HL-60/S4 (cell line): ENCODE data around the gene SEC24D.

Experiments used
- in situ Hi-C: fragments of 300-500 bp; cut with MboI; formaldehyde crosslinking; loops from 2 replicates; pipeline ENCODE4 v1.14.3; 2022; ENCODE audit warnings: low sequenced_read_pairs

Gene SEC24D

DNA sequence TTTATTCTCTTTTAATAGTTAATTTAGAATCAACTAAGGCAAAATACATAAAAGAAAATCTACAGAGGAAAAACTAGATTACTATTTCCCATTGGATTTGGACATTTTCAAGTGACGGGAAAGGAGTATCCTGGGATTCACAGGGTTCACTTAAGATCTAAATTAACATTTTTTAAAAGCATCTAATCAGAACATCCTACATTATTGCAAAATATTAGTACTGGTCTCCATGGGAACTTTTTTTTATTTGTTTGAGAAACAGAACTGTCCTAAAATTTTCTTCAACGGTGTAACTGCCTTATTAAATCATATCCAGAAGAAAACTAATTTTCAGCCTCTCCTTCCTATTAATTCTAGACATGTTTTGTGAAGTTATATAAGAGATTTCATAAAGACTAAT, 81.0 kb downstream of the SEC24D start:
- in situ Hi-C loops: loop anchor here (10.0 kb wide), 1 partner anchor 220 kb away; no protein-coding TSS in a partner anchor

DNA sequence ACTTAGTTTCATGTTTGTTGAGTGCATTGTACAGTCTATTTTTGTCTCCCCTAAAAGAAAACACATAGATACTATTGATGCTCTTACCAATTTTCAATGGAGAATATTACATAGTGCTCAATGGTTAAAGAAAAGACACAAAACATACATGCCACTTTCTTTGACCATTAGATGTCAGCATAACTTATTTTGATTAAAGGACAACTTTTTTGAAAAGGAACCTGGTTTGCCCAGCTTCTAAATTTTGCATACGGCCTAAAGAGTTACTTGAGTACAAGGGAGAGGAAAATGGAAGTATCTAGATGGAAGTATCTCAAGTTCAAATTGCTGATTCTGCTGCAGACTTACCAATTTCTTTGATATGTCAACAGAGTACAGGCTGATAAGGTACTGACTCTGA, 82.2 kb downstream of the SEC24D start:
- in situ Hi-C loops: loop anchor here (10.0 kb wide), 1 partner anchor 221 kb away; no protein-coding TSS in a partner anchor

DNA sequence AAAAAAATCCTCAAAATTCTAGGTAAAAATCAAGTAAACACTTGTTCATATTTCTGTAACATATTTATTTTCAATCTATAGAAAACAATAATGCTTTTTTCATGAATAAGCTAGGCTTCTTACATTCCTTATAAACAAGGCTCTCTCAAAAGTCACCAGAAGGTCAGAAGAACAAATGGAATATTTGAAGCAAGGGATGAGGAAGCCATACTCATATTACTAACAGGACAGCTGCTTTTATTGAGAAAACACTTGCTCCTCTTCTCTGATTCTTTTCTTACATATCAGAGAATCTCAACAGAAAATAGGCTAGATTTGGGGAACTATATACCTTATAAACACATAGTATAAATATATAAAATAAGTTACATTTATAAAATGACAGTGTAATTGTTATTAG, 82.8 kb downstream of the SEC24D start:
- in situ Hi-C loops: loop anchor here (10.0 kb wide), 1 partner anchor 222 kb away; no protein-coding TSS in a partner anchor

DNA sequence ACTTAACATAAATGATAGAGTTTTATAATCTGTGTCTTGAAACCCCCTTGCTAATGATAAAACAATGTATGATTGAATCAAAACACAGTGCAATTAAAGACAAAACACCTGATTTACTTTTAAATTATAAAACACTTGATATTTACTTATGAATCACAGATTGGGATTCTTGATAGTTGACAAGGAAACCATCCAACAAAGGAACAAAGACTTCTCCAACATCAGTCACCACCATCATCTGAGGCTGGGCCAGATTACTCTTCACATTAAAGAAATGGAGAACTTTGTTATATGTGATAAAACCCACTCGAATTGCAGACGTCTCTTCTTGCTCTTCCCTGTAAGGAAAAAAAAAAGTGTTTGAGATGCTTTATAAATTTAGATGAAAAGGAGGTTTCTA, 83.4 kb downstream of the SEC24D start:
- in situ Hi-C loops: loop anchor here (10.0 kb wide), 1 partner anchor 222 kb away; no protein-coding TSS in a partner anchor

DNA sequence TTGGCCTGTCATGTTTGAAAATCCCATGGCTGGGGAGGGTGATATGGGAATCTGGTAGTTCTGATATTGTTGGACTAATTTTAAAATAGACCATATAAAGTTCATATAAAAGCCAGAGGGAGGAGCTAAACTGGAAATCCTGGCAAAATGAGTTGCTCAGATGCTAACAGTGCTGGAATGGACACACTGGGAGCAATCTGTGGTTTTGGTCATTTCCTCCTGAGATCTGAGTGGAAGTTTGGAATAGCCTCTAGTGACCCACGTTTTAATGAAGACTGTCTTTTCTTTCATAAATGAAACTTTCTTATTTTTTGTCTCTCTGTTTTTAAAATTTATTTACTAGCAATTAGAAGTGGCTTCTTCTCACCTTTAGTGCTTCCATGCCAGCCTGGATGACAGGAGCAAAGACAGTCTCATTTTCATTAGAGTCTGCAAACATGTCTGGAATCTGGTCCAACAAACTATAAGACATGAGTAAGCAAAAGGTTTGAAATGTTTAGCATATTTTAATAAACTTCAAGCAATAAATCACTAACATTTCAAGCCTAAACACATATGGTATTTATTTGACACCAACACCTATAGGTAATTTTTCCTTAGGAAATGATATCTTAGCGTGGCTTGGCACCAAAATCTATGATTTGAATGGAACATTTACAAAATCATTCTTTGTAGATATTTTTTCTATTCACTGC, 84.2 kb downstream of the SEC24D start:
- in situ Hi-C loops: loop anchor here (10.0 kb wide), 1 partner anchor 223 kb away; no protein-coding TSS in a partner anchor

DNA sequence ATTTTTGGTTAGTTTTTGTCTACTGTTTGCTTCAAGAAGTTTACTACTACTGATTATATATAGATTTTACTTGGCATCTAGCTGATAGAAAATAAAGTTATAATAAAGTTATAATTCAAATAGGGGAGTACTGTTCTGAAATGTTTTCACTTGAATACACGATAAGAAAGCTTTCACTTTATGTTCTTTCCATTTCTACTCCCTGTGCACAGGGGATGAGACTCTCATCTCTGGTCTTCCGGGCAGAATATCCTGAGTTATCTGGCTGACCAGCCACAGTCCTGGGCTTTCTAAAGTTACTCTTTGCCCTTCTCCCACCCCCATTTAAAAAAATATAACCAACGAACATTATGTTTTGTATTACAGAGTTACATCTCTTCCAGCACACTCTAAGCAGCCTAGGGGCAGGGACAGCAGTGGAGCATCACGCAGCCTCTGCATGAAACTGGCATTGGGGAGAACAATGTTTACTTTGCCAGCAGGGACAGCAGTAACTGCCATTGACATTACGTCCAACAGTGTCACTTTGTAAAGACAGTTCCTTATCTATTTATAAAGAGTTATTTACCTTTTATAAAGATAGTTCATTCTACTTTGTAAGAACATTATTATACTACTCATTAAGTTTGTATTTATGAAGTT, 86.5 kb downstream of the SEC24D start:
- in situ Hi-C loops: no loop called here

DNA sequence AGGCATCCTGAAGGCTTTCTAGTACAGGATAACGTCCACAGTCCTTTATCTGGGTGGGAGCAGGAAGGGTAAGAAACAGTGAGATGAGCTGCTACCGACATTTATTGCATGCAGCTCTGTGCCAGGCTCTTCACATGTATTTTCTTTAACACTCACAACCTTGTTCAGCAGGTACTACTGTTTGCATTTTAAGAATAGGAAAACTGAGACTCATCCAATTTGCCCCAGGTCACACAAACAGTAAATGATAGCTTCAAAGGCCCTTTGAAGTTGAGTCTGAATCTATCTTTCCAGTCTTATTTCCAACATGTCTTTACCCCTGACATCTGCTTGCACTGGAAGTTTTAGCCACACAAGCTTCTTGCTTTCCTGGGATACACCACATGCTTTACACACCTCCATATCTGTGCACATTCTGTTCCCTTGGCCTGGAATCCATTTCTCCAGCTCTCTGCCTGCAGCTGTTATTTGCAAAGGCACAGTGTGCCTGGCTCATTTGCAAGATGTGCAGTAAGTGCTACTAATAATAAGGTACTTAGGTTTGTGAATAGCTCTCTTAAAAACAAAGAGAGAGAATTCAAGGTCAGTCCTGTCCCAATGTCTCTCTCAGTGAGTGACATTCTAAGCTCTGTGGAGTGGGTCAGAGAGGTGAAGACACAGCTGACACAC, 89.5 kb downstream of the SEC24D start:
- in situ Hi-C loops: no loop called here

DNA sequence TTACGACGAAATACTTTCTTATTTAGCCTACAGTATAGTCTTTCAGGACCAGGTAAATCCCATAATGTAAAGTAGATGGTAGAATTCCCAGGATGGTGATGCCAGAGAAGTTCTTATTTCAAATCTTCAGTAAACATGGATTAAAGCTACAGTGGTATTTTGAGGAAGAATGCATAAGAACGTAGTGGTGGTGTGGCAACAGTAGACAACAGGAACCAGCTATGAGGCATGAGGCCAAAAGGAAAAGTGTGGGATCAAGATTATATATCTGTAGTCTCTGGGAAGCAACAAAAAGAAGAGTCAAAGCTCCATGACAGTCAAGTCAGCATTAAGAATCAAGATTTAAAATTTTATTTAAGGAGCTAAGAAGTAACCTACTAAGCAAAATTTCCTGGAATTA, 90.6 kb downstream of the SEC24D start:
- in situ Hi-C loops: no loop called here

DNA sequence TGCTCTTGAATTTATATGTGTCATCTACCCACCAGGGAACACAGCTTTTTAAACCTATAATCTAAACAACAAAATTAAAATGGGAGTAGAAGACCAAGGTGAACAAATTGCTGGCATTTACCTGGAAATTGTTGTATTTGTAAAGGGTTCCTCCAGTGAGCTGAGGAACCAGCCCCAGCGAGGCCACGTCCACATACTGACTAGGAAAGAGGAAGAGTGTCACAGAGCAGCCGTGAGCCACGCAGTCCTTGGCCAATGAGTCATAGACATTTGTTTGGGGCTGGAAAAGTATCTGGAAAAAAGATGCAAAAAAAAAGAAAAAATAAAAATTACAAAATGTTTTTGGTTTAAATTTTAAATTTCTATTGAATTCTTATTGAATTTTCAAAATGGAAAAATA, 92.1 kb downstream of the SEC24D start:
- in situ Hi-C loops: no loop called here

DNA sequence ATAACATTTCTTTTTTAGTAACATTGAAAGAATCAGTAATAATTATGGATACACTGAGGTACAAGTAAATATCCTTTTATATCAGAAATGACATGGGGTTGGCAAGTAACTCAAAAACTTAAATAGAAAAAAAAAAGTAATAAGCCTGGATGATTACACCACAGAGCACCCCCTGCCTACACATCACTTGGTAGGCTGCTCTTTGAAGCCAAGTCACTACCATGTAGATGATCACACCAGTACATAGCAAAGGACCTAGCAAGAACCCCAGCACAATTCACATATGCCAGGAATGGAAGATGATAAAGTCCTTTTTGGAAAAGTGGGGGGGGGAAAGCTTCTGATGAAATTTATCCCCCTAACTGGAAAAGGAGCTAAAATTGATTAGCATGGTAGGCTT, 93.9 kb downstream of the SEC24D start:
- in situ Hi-C loops: no loop called here

DNA sequence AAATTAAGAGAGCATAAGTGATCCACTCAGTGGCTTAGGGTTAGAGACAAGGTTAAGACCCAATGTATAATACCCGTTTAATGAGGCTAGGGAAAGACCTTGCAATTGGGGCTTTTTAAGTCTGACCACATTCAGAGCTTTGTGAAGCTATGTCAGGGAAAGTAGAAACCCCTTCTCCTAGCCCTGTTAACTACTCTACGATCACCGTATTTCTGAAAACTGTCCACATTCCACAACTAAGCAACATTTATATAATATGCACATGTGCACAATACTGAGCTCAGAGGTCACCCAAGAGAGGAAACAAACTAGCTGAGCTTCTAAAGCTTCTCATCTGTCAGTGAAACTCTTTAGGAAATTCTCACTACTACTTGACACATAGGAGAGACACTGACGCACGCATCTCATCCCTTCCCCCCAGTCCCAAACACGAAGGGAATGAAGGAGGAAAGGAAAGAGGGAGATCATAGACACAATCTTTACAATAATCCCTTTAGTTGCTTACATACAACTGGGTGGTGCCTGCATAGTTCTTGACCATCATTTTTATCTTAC, 94.5 kb downstream of the SEC24D start:
- in situ Hi-C loops: no loop called here

DNA sequence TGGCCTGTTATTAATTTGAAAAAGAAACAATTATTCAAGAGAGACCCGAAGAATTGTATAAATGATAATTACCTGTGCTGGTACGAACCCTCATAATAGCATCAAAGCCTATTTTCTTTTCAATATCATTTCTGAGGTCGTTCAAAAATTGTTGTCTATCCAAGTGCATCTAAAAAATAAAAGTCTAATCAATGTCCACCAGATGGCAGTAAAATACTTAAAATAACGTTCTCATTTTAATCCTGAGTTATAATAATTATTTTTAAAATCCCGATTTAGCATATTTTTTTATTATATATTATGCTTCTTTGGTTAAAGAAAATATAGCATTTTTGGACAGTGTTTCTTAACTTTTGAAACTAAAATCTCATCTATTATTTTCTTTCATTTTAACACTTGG, 95.1 kb downstream of the SEC24D start:
- in situ Hi-C loops: no loop called here

DNA sequence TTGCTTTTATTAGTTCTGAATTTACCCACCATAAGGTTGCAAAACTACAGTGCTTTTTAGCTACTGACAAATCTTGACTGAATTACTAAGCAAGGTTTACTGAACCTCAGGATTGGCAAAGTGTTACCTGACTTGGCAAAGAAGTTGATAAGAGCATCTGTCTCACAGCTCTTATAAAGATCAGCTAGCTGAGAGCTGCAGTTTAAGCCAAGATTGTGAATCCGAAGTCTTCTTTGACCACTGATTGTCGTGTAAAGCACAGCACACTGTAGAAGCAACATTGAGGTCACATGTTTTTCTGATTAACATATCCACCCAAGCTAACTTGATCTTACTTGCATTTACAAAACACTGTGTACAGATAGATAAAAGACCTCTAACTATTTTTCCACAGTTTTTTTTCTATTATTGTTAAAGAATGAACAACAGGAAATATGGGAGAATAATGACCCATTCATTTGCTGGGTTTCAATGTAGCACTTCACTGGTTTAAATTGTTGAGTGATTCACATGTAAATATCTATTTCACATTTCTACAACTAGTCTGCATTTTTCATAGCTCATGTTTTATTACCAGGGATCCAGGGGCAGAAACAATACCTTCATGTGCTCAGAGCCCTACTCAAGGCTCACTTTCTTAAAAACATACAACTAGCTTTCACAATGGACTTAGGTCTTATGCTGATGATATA, 96.8 kb downstream of the SEC24D start:
- in situ Hi-C loops: no loop called here

DNA sequence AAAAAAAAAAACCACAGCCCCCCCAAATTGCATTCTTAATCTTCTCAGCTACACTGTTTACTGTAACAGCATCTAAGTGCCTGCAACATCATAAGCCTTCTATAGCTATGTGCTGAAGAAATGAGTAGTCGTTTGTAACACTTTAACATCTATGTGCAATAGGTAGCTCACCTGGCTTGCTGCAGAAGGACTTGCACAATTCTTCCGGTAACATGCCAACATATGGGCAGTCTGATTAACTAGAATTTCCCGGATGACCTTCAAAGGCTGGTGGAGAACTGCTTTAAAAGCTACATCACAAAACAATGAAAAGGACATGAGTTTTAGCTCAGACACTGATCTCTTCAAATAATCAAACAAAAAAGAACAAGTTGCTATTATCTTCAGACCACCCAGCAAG, 97.8 kb downstream of the SEC24D start:
- in situ Hi-C loops: no loop called here

DNA sequence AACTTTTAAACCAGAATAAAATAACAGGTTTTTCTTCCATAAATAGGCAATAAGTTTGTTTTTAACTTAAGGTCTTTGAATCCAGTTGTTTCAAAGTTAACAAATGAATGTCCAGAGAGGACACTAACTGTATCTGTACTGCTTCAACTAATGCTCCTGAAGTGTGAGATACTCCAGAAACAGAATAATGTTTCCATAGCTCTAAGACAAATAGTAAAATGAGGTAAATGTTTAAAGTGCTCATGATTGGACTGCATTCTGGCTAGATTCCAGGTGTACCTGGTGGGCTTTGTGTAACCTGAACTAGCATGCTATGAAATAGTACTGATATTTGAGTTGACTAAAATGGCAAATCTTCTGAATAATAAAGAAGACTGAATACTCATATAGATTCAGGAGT, 99.0 kb downstream of the SEC24D start:
- in situ Hi-C loops: no loop called here

DNA sequence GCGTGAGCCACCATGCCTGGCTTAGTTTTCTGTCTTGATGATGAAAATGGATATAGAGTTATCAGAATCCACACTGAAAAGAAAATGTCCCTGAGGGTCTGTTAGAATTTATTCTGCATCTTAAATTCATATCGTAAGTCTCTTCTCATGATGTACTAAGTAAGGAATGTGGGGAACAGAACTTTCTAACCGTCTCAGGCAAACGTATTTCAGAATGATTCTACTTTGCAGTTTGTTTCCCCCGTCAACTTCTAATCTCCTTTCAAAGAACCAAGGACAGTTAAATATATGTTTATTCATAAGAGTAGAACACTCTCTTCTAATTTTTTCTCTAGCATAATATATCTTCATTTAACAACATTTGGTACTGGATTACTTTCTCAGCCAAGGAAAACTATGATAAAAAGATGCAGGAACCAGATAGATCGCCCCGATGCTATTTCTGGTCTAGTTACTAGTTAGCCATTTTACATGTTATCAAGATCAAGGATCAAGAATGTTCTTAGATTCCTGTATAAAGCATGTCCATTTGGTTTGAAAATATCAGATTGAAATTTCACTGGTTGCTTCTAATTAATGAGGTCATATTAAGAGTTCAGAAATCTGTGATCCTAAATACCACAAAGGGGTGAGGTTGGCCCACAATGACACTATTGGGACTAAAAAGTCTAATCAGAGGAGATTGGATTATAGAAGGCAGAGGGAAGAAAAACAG, 101.3 kb downstream of the SEC24D start:
- in situ Hi-C loops: no loop called here

DNA sequence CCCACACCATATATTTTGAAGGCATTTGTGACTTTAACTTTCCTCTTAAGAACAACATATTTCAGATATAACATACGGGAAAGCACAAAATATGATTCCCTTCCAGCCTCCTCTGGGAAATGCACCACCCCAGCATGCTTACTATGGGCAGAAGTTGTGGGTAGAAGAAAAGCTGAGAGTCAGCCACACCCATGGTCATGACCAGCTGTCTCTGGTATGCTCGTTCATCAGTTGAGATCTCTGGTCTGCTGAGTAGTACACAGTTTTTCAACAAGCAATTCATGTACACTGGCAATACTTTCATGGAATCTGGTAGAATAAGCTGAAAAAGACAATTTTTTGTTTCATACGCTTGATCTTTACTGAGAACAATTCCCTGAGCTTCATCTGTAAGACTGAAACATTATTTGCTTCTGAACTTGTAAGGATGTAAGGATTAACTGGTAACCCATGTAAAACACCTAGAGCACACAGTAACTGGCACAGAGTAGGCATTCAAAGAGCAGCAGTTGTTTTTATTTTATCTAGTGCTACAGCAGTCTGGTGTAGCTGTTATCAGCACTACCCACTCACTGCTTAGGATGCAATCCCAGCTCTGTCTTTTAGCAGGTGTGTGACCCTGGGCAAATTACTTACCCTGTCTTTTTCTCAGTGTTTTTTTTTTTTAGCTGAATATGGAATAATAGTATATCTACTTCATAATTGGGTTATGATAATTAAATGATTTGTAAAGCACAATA, 103.2 kb downstream of the SEC24D start:
- in situ Hi-C loops: no loop called here

DNA sequence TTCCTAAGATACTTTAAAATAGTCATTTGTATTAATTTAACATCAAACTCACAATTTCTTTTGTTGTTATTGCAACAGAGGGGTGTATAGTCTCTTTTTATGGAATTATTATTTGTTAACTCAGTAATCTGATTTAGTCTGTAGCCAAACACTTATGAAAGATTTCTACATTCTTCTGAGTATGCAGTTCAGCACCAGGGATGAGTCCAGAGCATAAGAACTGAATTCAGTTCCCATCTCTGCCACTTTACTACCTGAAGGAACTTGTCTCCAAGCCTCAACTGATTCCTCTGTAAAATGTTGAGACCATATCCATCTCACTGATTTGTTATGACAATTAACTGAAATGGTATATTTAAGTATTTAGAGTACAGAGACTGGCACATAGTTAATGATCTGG, 105.2 kb downstream of the SEC24D start:
- in situ Hi-C loops: no loop called here
